HL-60 (cell line): ENCODE data around the gene EBF3.

Experiments
- DNase-seq, 2 experiments: peaks; one replicate each; pipeline ENCODE4 v3.0.0-alpha.2; 2010 to 2020; ENCODE audit warnings: low read depth in 1 of 2, low spot score in 1 of 2
- H3K27ac ChIP-seq: fragments of 250-450 bp; sonication (Bioruptor Pico); replicated peaks from 2 replicates; pipeline ENCODE4 v1.5.1; 2020; ENCODE audit warnings: mild to moderate bottlenecking, moderate library complexity
- H3K27me3 ChIP-seq: fragments of 250-450 bp; sonication (Bioruptor Pico); 2 replicates; pipeline ENCODE4 v1.5.1; 2021; ENCODE audit warnings: mild to moderate bottlenecking, moderate library complexity; ENCODE audit not compliant: insufficient read depth, poor library complexity, severe bottlenecking
- H3K4me3 ChIP-seq: replicated peaks from 2 replicates; pipeline ENCODE4 v1.5.1; 2011; ENCODE audit warnings: mild to moderate bottlenecking, control low read depth, low read length; ENCODE audit not compliant: insufficient read depth
- GABPA ChIP-seq: IDR thresholded peaks from 2 replicates; pipeline ENCODE4 v1.6.1; 2012; ENCODE audit warnings: low read depth
- POLR2AphosphoS5 ChIP-seq: IDR thresholded peaks from 2 replicates; pipeline ENCODE4 v1.6.1; 2012; ENCODE audit warnings: low read depth
- SPI1 ChIP-seq: IDR thresholded peaks from 2 replicates; pipeline ENCODE4 v1.6.1; 2012; ENCODE audit warnings: low read depth, mild to moderate bottlenecking, borderline replicate concordance
- TF ChIP-seq, protein P1 (sequence below): IDR thresholded peaks from one replicate; pipeline ENCODE4 v1.5.1; 2011; ENCODE audit warnings: low read length, control low read depth, inconsistent platforms; ENCODE audit not compliant: insufficient read depth
- TF ChIP-seq, protein P2 (sequence below): IDR thresholded peaks from 2 replicates; pipeline ENCODE4 v1.6.1; 2012; ENCODE audit warnings: low read depth; ENCODE audit not compliant: insufficient replicate concordance

EBF3 gene

DNA sequence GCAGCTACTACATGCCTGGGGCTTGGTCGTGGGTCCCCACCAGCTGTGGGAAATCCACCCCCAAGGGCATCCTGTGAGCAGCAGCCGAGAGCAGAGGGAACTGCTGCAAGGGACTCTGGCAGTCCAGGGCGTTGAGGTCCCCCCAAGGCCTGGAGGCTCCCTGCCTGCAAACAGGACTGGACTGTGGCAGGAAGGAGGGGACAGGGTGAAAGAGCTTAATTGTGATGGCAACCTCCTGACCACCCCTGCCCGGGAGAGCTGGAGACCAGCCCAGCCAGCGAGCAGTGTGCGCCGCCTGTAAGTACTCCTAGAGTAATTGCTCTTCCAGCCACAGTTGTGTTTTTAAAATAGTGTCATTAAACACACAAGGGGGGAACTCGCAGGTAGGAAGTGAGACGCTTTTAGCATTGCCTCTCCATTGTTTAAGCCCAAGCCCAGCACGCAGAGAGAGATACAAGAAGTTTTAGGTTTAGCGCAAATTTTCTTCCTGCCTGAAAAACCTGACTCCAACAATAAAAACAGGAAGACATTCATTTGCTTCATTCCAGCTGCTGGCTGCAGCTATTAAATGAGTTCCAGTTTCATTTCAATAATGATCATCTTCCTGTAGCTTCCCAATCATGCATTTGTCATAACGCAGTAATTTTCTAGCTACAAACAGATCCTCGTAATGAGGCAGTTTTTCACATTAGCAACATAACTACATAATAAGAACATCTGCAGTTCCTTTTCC is 111.1 kb downstream of the EBF3 start:
- TF ChIP-seq, protein P1, sequence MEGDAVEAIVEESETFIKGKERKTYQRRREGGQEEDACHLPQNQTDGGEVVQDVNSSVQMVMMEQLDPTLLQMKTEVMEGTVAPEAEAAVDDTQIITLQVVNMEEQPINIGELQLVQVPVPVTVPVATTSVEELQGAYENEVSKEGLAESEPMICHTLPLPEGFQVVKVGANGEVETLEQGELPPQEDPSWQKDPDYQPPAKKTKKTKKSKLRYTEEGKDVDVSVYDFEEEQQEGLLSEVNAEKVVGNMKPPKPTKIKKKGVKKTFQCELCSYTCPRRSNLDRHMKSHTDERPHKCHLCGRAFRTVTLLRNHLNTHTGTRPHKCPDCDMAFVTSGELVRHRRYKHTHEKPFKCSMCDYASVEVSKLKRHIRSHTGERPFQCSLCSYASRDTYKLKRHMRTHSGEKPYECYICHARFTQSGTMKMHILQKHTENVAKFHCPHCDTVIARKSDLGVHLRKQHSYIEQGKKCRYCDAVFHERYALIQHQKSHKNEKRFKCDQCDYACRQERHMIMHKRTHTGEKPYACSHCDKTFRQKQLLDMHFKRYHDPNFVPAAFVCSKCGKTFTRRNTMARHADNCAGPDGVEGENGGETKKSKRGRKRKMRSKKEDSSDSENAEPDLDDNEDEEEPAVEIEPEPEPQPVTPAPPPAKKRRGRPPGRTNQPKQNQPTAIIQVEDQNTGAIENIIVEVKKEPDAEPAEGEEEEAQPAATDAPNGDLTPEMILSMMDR, result no peak
- TF ChIP-seq GABPA (no peak), POLR2AphosphoS5 (no peak), SPI1 (no peak)
- TF ChIP-seq, protein P2, sequence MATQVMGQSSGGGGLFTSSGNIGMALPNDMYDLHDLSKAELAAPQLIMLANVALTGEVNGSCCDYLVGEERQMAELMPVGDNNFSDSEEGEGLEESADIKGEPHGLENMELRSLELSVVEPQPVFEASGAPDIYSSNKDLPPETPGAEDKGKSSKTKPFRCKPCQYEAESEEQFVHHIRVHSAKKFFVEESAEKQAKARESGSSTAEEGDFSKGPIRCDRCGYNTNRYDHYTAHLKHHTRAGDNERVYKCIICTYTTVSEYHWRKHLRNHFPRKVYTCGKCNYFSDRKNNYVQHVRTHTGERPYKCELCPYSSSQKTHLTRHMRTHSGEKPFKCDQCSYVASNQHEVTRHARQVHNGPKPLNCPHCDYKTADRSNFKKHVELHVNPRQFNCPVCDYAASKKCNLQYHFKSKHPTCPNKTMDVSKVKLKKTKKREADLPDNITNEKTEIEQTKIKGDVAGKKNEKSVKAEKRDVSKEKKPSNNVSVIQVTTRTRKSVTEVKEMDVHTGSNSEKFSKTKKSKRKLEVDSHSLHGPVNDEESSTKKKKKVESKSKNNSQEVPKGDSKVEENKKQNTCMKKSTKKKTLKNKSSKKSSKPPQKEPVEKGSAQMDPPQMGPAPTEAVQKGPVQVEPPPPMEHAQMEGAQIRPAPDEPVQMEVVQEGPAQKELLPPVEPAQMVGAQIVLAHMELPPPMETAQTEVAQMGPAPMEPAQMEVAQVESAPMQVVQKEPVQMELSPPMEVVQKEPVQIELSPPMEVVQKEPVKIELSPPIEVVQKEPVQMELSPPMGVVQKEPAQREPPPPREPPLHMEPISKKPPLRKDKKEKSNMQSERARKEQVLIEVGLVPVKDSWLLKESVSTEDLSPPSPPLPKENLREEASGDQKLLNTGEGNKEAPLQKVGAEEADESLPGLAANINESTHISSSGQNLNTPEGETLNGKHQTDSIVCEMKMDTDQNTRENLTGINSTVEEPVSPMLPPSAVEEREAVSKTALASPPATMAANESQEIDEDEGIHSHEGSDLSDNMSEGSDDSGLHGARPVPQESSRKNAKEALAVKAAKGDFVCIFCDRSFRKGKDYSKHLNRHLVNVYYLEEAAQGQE, result no peak
- H3K27me3 ChIP-seq, result no peaks in the 10 kb centered on the region
- no peak overlapping the region for H3K27ac ChIP-seq

DNA sequence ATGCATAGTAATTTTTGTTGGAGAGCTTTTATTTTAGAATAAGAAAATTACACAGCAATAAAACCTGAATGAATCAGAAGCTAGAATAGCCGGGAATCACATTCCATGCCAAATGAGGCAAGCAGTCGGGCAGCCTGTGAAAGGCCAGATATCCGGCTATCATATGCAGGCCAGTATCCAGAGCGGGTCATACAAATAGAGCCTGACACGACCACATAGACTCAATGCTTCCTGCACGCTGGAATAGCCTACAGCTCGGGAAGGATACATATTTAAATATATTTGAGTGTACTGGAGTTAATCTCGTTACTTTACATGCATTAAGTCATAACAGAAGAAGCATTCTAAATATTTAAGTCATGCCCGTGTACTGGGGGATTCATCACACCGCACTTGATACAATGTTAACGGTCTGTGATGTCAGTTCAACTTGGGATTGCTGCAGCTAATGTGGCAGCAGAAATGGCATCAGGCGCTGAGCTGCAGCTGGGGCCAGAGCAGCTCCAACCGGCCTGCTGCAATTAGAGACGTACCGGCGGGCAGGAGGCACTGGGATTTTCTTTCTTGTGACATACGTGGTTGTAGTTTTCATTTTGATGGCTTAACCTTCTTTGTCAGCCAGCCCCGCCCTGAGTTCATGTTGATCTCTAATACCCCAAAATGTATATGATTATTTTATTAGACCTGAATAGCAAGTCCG is 112.0 kb downstream of the EBF3 start:
- Histone ChIP-seq H3K27me3 (no peaks in the 10 kb centered on the region), H3K27ac (no peak overlapping the region), H3K4me3 (no peak overlapping the region)
- no peak for TF ChIP-seq GABPA
- no peak for TF ChIP-seq POLR2AphosphoS5
- DNase-seq, result no peak

More for the DNA sequence above, 111.1 kb downstream of the EBF3 start:
- no peak overlapping the region for H3K4me3 ChIP-seq
- no peak for DNase-seq

DNA sequence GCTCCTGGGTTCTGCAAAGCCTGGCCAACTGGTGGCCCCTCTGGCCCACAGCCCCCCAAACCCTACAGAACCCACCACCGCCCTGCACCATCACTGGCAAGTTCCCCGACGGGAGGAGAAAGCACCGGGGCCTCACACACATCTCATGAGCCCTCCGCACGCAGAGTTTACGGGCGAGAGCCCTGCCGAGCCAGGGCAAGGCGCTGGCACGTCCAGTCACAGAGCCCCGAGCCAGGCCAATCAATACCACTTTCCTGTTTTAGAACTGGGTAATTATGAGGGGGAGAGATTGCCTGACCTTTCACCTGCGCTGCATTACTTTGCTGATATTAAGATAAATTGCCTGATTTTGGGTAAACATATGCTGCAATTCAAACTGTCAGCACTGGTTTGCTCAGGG is 113.3 kb downstream of the EBF3 start:
- TF ChIP-seq, protein P1, result no peak
- TF ChIP-seq, protein P2, result no peak
- TF ChIP-seq GABPA (no peak), SPI1 (no peak), POLR2AphosphoS5 (no peak)
- Histone ChIP-seq H3K4me3 (no peak overlapping the region), H3K27ac (no peak overlapping the region), H3K27me3 (no peaks in the 10 kb centered on the region)
- no peak for DNase-seq

DNA sequence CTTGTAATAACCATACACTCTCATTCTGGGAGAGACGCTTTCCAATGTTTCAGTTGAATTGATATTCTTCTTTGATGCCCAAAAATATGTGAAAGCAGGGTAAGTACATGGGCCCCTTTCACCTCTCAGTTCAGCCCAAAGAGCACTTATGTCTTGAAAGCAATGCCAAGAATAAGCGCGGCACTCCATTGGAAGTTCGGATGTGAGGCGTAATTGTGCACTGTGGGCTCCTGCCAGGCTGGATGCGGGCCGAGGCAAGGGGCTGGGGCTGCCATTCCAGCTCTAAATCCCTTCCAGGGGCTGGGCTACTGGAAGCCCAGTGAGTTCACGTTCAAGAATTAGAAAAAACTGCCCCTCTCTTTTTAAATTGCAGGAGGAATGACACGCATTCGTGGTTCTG is 113.8 kb downstream of the EBF3 start:
- no peak for TF ChIP-seq SPI1
- TF ChIP-seq, protein P1, result no peak
- no peak for TF ChIP-seq GABPA
- TF ChIP-seq, protein P2, result no peak
- no peak for TF ChIP-seq POLR2AphosphoS5
- Histone ChIP-seq H3K27me3 (no peaks in the 10 kb centered on the region), H3K4me3 (no peak overlapping the region), H3K27ac (no peak overlapping the region)
- no peak for DNase-seq
